H1 (cell line): ENCODE measurements around the gene AXIN2. TPM values are rescaled to one million over a fixed set of nuclear protein-coding genes. Genes with fewer than 3 reads are reported as not detected.

ENCODE experiments used
- CTCF ChIA-PET: fragments of 300-600 bp; sonication (Branson Sonifier 250); formaldehyde crosslinking; loops from one replicate; lab custom pipeline; 2021; ENCODE audit not compliant: partially characterized antibody; lab: Charles Lee
- POLR2A ChIA-PET: fragments of 300-600 bp; sonication (Branson Sonifier 250); formaldehyde crosslinking; loops from one replicate; lab custom pipeline; 2021; ENCODE audit warnings: inconsistent platforms; ENCODE audit not compliant: partially characterized antibody; lab: Charles Lee
- DNase-seq, 2 experiments: peaks; one replicate each; pipeline versions ENCODE4 v3.0.0 to v3.0.0-alpha.2; 2010 to 2022; ENCODE audit warnings: low spot score in 2 of 2, low read depth in 1 of 2, mixed read lengths in 1 of 2
- FAIRE-seq: peaks from 2 replicates; lab custom pipeline; 2011; peaks lifted over from hg19 to GRCh38; lab: Jason Lieb, UNC
- H2AFZ ChIP-seq: 2 replicates; pipeline ENCODE4 v1.8.1; 2012; ENCODE audit warnings: low read length, inconsistent platforms
- H2AK5ac ChIP-seq: 2 replicates; pipeline ENCODE4 v1.6.1; 2013; ENCODE audit warnings: low read depth, low read length
- H2BK120ac ChIP-seq: replicated peaks from 2 replicates; pipeline ENCODE3; 2013; ENCODE audit warnings: low read depth, low read length, inconsistent platforms
- H2BK12ac ChIP-seq: 2 replicates; pipeline ENCODE4 v1.6.1; 2013; ENCODE audit warnings: low read depth, low read length
- H2BK15ac ChIP-seq: 2 replicates; pipeline ENCODE4 v1.6.1; 2013; ENCODE audit warnings: low read length
- H2BK20ac ChIP-seq: 2 replicates; pipeline ENCODE4 v1.6.1; 2013; ENCODE audit warnings: low read length
- H2BK5ac ChIP-seq: 2 replicates; pipeline ENCODE4 v1.6.1; 2013; ENCODE audit warnings: low read depth, low read length
- H3K14ac ChIP-seq: 2 replicates; pipeline ENCODE4 v1.6.1; 2013; ENCODE audit warnings: inconsistent platforms; ENCODE audit not compliant: insufficient read length
- H3K18ac ChIP-seq: 2 replicates; pipeline ENCODE4 v1.6.1; 2013; ENCODE audit warnings: low read length; ENCODE audit errors: extremely low read depth
- H3K23ac ChIP-seq: 2 replicates; pipeline ENCODE4 v1.6.1; 2013; ENCODE audit warnings: inconsistent platforms; ENCODE audit not compliant: insufficient read length
- H3K23me2 ChIP-seq: 2 replicates; pipeline ENCODE4 v1.6.1; 2013; ENCODE audit warnings: low read depth, low read length
- H3K27ac ChIP-seq: 2 replicates; pipeline ENCODE4 v1.6.1; 2011; ENCODE audit warnings: low read depth, low read length, inconsistent platforms
- H3K27me3 ChIP-seq, 4 experiments: replicated peaks in 1 of 4; 1 replicate in 1 of 4; 2 replicates in 3 of 4; pipeline versions ENCODE4 v1.6.1 to v1.8.1; 2011 to 2013; ENCODE audit warnings: low read length in 3 of 4, mild to moderate bottlenecking in 3 of 4, inconsistent platforms in 2 of 4, mixed read lengths in 2 of 4, moderate library complexity in 1 of 4; ENCODE audit not compliant: control insufficient read depth in 3 of 4, insufficient read depth in 3 of 4; ENCODE audit errors: extremely low read depth in 1 of 4
- H3K36me3 ChIP-seq, 4 experiments: 2 replicates each; pipeline versions ENCODE4 v1.6.1 to v1.8.1; 2011 to 2013; ENCODE audit warnings: mild to moderate bottlenecking in 4 of 4, low read length in 3 of 4, moderate library complexity in 2 of 4, control low read depth in 1 of 4, inconsistent platforms in 1 of 4; ENCODE audit not compliant: insufficient read depth in 4 of 4, control insufficient read depth in 2 of 4
- H3K4ac ChIP-seq: replicated peaks from 2 replicates; pipeline ENCODE3; 2013; ENCODE audit warnings: low read length, low read depth, mixed read lengths, inconsistent platforms; ENCODE audit not compliant: insufficient read length
- H3K4me1 ChIP-seq, 4 experiments: replicated peaks in 1 of 4; 1 replicate in 1 of 4; 2 replicates in 3 of 4; pipeline versions ENCODE4 v1.6.1 to v1.8.1; 2011 to 2013; ENCODE audit warnings: low read length in 3 of 4, inconsistent platforms in 2 of 4, mixed read lengths in 1 of 4; ENCODE audit not compliant: insufficient read depth in 4 of 4, control insufficient read depth in 3 of 4
- H3K4me2 ChIP-seq, 2 experiments: 2 replicates each; pipeline versions ENCODE4 v1.6.1 to v1.8.1; 2011 to 2013; ENCODE audit warnings: low read depth in 2 of 2, low read length in 2 of 2, control low read depth in 1 of 2, inconsistent platforms in 1 of 2, mild to moderate bottlenecking in 1 of 2; ENCODE audit not compliant: insufficient read depth in 1 of 2
- H3K4me3 ChIP-seq, 4 experiments: fragments of 200-600, 300-600 bp in 1 of 4; sonication (generic), shearing (Covaris generic), sonication (Bioruptor Twin) in 1 of 4; 2 replicates each; pipeline versions ENCODE4 v1.5.1 to v1.8.1; 2011 to 2016; ENCODE audit warnings: low read length in 4 of 4, low read depth in 3 of 4, control low read depth in 2 of 4, inconsistent platforms in 2 of 4, mild to moderate bottlenecking in 2 of 4, mixed read lengths in 1 of 4, moderate library complexity in 1 of 4; ENCODE audit not compliant: insufficient read depth in 2 of 4; ENCODE audit errors: extremely low read depth in 1 of 4
- H3K56ac ChIP-seq: replicated peaks from 2 replicates; pipeline ENCODE3; 2013; ENCODE audit warnings: low read depth, mild to moderate bottlenecking, mixed read lengths, low read length, inconsistent platforms; ENCODE audit not compliant: insufficient read length
- H3K79me1 ChIP-seq: 2 replicates; pipeline ENCODE4 v1.6.1; 2013; ENCODE audit warnings: low read depth, low read length, control low read depth
- H3K79me2 ChIP-seq, 2 experiments: 2 replicates each; pipeline versions ENCODE4 v1.6.1 to v1.8.1; 2012 to 2013; ENCODE audit warnings: low read length in 2 of 2, mild to moderate bottlenecking in 2 of 2, inconsistent platforms in 1 of 2; ENCODE audit not compliant: insufficient read depth in 2 of 2, control insufficient read depth in 1 of 2
- H3K9ac ChIP-seq, 4 experiments: replicated peaks in 1 of 4; 1 replicate in 1 of 4; 2 replicates in 3 of 4; pipeline versions ENCODE4 v1.6.1 to v1.8.1; 2011 to 2013; ENCODE audit warnings: low read depth in 3 of 4, low read length in 3 of 4, control low read depth in 2 of 4, mild to moderate bottlenecking in 2 of 4, moderate library complexity in 2 of 4, inconsistent platforms in 1 of 4; ENCODE audit errors: extremely low read depth in 1 of 4
- H3K9me3 ChIP-seq, 2 experiments: 2 replicates each; pipeline versions ENCODE4 v1.6.1 to v1.8.1; 2012 to 2013; ENCODE audit warnings: mild to moderate bottlenecking in 2 of 2, moderate library complexity in 2 of 2, control low read depth in 1 of 2, inconsistent platforms in 1 of 2, low read depth in 1 of 2, low read length in 1 of 2, mixed read lengths in 1 of 2; ENCODE audit not compliant: insufficient read depth in 2 of 2
- H4K20me1 ChIP-seq, 2 experiments: replicated peaks in 1 of 2; 2 replicates each; pipeline versions ENCODE3 to v1.8.1; 2011 to 2013; ENCODE audit warnings: inconsistent platforms in 2 of 2, low read length in 2 of 2, mild to moderate bottlenecking in 1 of 2; ENCODE audit not compliant: insufficient read depth in 2 of 2, control insufficient read depth in 1 of 2
- H4K5ac ChIP-seq: 2 replicates; pipeline ENCODE4 v1.6.1; 2013; ENCODE audit warnings: low read length, low read depth, mixed read lengths, inconsistent platforms; ENCODE audit not compliant: insufficient read length
- H4K8ac ChIP-seq: 2 replicates; pipeline ENCODE4 v1.8.0; 2013; ENCODE audit warnings: mild to moderate bottlenecking, moderate library complexity, low read length, inconsistent platforms; ENCODE audit not compliant: insufficient read depth; ENCODE audit errors: extremely low read depth
- H4K91ac ChIP-seq: replicated peaks from 2 replicates; pipeline ENCODE3; 2013; ENCODE audit warnings: low read length, mixed read lengths, inconsistent platforms; ENCODE audit not compliant: insufficient read length
- ATF2 ChIP-seq: IDR thresholded peaks from 2 replicates; pipeline ENCODE4 v1.6.1; 2012; ENCODE audit warnings: low read length, inconsistent platforms
- BRCA1 ChIP-seq: IDR thresholded peaks from 2 replicates; pipeline ENCODE4 v1.6.1; 2012; ENCODE audit warnings: low read depth, low read length, improper control_type of control experiment
- CEBPB ChIP-seq: IDR thresholded peaks from 2 replicates; pipeline ENCODE4 v1.6.1; 2012; ENCODE audit warnings: low read depth, low read length
- EGR1 ChIP-seq: IDR thresholded peaks from 2 replicates; pipeline ENCODE4 v1.6.1; 2011; ENCODE audit warnings: low read depth, low read length, borderline replicate concordance
- GTF2F1 ChIP-seq: IDR thresholded peaks from 2 replicates; pipeline ENCODE4 v1.6.1; 2012; ENCODE audit warnings: low read depth, low read length, improper control_type of control experiment, borderline replicate concordance
- KDM1A ChIP-seq: fragments of 200-600, 300-600 bp; sonication (generic); IDR thresholded peaks from 2 replicates; pipeline ENCODE4 v1.7.1; 2016; ENCODE audit warnings: mild to moderate bottlenecking, low read length, borderline replicate concordance
- RAD21 ChIP-seq, 2 experiments: IDR thresholded peaks in 1 of 2; conservative IDR thresholded peaks in 1 of 2; 2 replicates each; pipeline ENCODE4 v1.6.1; 2011; ENCODE audit warnings: low read depth in 2 of 2, low read length in 2 of 2, improper control_type of control experiment in 1 of 2, inconsistent platforms in 1 of 2, mild to moderate bottlenecking in 1 of 2, moderate library complexity in 1 of 2
- RNF2 ChIP-seq: fragments of 200-900, 300-1000 bp; sonication (generic); IDR thresholded peaks from 2 replicates; pipeline ENCODE4 v1.7.1; 2016; ENCODE audit warnings: borderline replicate concordance, low read depth, mild to moderate bottlenecking, antibody characterized with exemption, low read length; ENCODE audit not compliant: poor library complexity, severe bottlenecking; ENCODE audit errors: missing control alignments
- SIX5 ChIP-seq: IDR thresholded peaks from 2 replicates; pipeline ENCODE4 v1.6.1; 2011; ENCODE audit warnings: mild to moderate bottlenecking, low read depth, low read length
- SP1 ChIP-seq: IDR thresholded peaks from 2 replicates; pipeline ENCODE4 v1.6.1; 2011; ENCODE audit warnings: low read depth, low read length
- SUZ12 ChIP-seq: fragments of 200-600 bp; sonication (generic); IDR thresholded peaks from 2 replicates; pipeline ENCODE4 v1.6.1; 2012; ENCODE audit warnings: mild to moderate bottlenecking, inconsistent platforms, low read length, moderate library complexity, mixed read lengths
- ZNF274 ChIP-seq: IDR thresholded peaks from 2 replicates; pipeline ENCODE4 v1.7.0; 2012; ENCODE audit warnings: low read length, borderline replicate concordance; ENCODE audit errors: extremely low read depth
- WGBS, 2 experiments: shearing (Covaris generic) in 1 of 2; methylation state at CpG; one replicate each; pipeline versions ENCODE4 v1.1.6 to v1.1.7; 2013 to 2015; ENCODE audit warnings: low lambda C conversion rate in 2 of 2, mixed read lengths in 2 of 2, inconsistent platforms in 1 of 2, low coverage in 1 of 2, missing lambda C conversion rate in 1 of 2; ENCODE audit not compliant: insufficient replicate concordance in 2 of 2, insufficient coverage in 1 of 2, insufficient read length in 1 of 2; ENCODE audit errors: extremely low coverage in 1 of 2, missing lambda C conversion rate in 1 of 2; 5-methylcytosine and 5-hydroxymethylcytosine counted together
- polyA plus RNA-seq, 7 experiments: library from polyadenylated mRNA; depleted of rRNA in 3 of 7; stranded (reverse) in 5 of 7; unstranded in 2 of 7; fragments of >200 nt in 5 of 7; fragments of 200-250 nt in 2 of 7; gene quantifications; 1 replicate in 5 of 7; 2 replicates in 1 of 7; 4 replicates in 1 of 7; pipeline versions ENCODE4 v1.2.1 to v1.2.3, GENCODE V29; 2011 to 2013; ENCODE audit warnings: missing spikeins in 2 of 7, mixed read lengths in 2 of 7
- total RNA-seq: library from RNA; stranded (reverse); fragmentation: NEBNext Ultra II Directional; extraction: Animal tissue kit (Norgen Biotek cat#: 25700); gene quantifications from 2 replicates; pipeline ENCODE4 v1.2.1, GENCODE V29; 2021

The AXIN2 gene
- total and polyA plus RNA-seq, 2 of the 8 experiments (the other 6 are each of a cell fraction or from before 2014, with no cell fraction given), result 17.7 to 33.4 TPM

- 95% methylated on average over 2 of the region's 2 CpGs; no CpG with 5 or more reads in 1 of the 2 experiments for WGBS, 2 experiments
- DNase-seq, result no peak
- no peak for FAIRE-seq
- TF ChIP-seq GTF2F1 (no peak), KDM1A (no peak), SIX5 (no peak), EGR1 (no peak), BRCA1 (no peak), RAD21 (IDR thresholded peaks at IDR 0.05 in 1 of 2, conservative IDR thresholded peaks at IDR 0.05 in 1 of 2; ENCODE audit: low read depth in 2 of 2, low read length in 2 of 2) (no peak), SUZ12 (no peak), CEBPB (no peak), SP1 (no peak), RNF2 (no peak), ZNF274 (no peak), ATF2 (no peak)
Measured at GRCh38 chr17:65518256-65518655, 43.2 kb downstream of the AXIN2 start.

More at GRCh38 chr17:65518256-65518655, 43.2 kb downstream of the AXIN2 start:
- Histone ChIP-seq H3K36me3 (no peaks in the 10 kb centered on the region; a peak in 1 of 8 replicates), H4K8ac (no peak overlapping the region), H3K79me2 (no peaks in the 10 kb centered on the region), H2AFZ (no peak overlapping the region), H3K4me2 (no peak overlapping the region), H3K4ac (no peak overlapping the region), H3K18ac (no peak overlapping the region), H3K27ac (no peak overlapping the region), H3K9ac (no peak overlapping the region), H2BK20ac (no peak overlapping the region), H2BK12ac (no peak overlapping the region), H2BK15ac (no peak overlapping the region), H3K56ac (no peak overlapping the region), H3K23me2 (no peaks in the 10 kb centered on the region; the same call in 1 of the 2 replicates), H4K5ac (no peak overlapping the region), H3K4me1 (peaks cover 1 to 7% (median 6%) of the 10 kb centered on the region in 4 experiments; a peak in 6 of 7 replicates), H2BK5ac (no peak overlapping the region), H3K79me1 (no peaks in the 10 kb centered on the region), H4K20me1 (no peaks in the 10 kb centered on the region), H3K23ac (no peak overlapping the region), H4K91ac (no peak overlapping the region), H3K4me3 (no peak overlapping the region), H2BK120ac (no peak overlapping the region), H3K14ac (no peak overlapping the region), H2AK5ac (no peak overlapping the region), H3K27me3 (no peaks in the 10 kb centered on the region), H3K9me3 (no peaks in the 10 kb centered on the region)
- POLR2A ChIA-PET, result no interaction called here
- CTCF ChIA-PET, result no interaction called here
